GM12873 (cell line): ENCODE data around the gene OR5V1.

Experiments used
- TF ChIP-seq, protein P1 (sequence below): IDR thresholded peaks from 2 replicates; pipeline ENCODE4 v1.5.1; 2012; ENCODE audit warnings: low read depth, mild to moderate bottlenecking, moderate library complexity, low read length, control low read depth; ENCODE audit not compliant: insufficient read depth; ENCODE audit errors: missing control alignments

Gene OR5V1

DNA sequence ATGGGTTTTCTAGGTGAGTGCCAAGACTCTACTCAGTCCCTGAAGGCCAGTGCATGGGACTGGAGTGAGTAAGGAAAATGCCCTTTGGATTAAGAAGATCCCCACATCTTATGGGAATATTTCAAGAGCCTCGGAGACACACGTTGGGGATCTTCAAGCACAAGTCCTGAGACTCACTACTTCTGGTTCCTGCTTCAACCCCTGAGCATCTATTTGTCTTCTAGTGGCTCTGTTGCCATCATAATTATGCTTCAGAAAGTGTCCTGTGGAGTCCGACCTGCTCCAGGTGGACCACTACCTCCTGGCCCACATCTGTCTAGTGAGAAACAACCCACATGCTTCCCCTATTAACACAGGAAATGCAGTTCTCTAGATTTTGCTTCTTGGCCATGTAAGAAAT lies at the start of gene OR5V1:
OR5V1 (minus strand) TSS at position 101 of the 400 bp plus-strand sequence. CDS start 12,670 bp downstream, outside the sequence.
- TF ChIP-seq, protein P1, sequence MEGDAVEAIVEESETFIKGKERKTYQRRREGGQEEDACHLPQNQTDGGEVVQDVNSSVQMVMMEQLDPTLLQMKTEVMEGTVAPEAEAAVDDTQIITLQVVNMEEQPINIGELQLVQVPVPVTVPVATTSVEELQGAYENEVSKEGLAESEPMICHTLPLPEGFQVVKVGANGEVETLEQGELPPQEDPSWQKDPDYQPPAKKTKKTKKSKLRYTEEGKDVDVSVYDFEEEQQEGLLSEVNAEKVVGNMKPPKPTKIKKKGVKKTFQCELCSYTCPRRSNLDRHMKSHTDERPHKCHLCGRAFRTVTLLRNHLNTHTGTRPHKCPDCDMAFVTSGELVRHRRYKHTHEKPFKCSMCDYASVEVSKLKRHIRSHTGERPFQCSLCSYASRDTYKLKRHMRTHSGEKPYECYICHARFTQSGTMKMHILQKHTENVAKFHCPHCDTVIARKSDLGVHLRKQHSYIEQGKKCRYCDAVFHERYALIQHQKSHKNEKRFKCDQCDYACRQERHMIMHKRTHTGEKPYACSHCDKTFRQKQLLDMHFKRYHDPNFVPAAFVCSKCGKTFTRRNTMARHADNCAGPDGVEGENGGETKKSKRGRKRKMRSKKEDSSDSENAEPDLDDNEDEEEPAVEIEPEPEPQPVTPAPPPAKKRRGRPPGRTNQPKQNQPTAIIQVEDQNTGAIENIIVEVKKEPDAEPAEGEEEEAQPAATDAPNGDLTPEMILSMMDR = no peak

DNA sequence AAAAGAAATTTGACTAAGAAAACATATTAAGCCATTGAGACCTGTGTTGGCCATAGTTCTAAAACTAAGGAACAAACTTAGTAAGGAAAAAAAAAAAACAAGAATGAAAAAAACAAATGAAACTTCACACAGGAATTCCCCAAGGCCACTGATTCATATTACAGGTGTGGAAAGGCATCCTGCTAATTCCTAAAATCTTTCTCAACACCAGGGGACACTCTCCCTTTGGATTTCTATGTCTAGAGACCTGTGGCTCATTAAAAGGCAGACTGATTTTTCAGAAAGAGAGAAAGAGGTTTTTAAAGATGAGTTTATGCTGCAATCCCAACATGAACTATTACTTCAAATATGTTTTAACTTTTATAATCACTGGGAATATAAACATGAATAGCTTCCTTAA lies 45.9 kb upstream of the OR5V1 start, which contains the start of gene OR12D1:
OR12D1 (plus strand) TSS at position 341 of the 400 bp plus-strand sequence.
- TF ChIP-seq, protein P1 = no peak

DNA sequence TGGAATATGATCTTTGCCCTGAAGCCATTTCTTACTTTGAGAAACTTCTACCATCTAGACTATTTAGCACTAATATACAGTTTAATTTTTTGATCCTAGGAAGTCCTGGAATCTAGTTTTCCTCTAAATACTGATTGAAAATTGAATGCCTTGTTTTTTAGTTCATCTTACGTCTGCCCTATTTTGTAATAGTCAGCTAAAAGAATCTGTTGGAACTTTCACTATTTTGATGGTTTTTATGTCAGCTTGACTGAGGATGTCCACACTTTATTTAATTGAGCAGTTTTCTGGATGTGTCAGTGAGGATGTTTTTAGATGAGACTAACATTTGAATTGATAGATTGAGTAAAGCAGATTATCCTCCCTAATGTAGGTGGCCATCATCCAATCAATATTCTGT lies 35.1 kb upstream of the OR5V1 start:
- TF ChIP-seq, protein P1 = no peak

DNA sequence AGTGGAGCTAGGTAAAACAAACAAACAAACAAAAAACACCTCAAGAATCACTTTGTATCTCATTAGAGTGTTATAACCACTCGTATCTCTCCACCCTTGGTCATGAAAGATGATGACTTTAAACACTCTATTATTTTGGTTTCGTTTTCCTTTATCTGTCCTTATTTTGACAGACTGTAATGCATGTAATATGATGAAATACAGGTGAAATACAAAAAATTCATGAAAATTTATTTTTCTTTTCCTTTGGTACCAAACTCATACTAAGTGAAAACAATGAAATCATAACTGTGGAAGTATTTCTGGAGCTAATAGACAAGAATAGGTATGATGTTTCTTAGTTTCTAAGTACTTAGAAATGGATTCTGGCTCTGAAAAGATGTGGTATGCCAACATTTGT lies 30.9 kb upstream of the OR5V1 start:
- TF ChIP-seq, protein P1 = no peak

DNA sequence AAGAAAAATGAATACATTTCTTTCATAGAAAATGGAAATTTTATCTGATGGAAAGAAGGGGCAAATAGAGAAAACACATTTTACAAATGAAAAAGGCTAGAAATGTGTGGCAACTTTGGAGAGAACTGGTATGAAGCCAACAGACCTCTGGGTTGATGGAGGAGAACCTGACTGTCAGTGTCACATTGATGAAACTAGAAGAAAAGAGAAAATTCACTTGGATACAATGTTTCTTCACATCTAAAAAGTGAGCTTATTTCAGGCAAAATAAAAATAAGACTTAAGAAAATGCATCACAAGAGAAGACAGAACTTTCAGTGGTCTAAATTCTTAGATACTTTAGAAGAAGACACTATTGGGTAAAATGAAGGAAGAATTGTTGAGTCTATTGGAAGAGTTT lies 26.7 kb upstream of the OR5V1 start, which contains the start of gene OR12D2:
OR12D2 (plus strand) TSS at position 301 of the 400 bp plus-strand sequence. CDS start 1,069 bp downstream, outside the sequence.
- TF ChIP-seq, protein P1 = no peak

DNA sequence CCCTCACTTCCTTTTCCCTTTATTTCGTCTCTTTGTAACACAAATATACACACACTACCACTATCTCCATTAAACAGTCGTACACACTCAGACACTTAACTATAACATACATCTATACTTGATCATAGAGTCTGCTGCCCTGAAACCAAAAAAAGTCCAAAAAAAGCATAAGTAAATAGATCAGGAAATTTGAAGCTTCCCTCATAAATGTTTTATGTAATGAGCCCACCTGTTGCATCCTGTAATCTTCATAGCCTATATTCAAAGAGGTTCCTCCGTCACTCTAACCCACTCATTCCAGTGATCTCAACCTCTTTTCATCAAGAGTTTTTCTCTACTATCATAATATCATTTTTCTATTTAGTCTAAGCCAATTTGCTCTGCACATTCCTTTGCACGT lies 19.9 kb upstream of the OR5V1 start:
- TF ChIP-seq, protein P1 = no peak

DNA sequence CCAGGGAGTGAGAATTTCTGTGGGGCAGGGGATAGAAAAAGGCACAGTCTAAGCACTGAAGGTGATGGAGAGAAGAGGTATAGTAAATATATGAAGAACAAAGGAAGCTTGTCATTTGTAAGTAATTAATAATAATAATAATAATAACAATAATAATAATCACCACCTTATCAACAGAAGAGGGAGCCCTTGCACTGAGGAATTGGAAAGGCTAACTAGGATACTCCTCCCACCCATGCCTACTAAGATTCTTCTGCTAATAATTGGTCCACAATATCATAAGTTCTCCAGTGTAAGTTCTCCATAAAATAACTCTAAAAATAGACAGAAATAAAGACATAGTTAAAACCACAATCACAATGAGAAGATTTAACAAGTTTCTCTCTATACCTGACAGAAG lies 7.3 kb upstream of the OR5V1 start:
- TF ChIP-seq, protein P1 = no peak
